ENCODE results near the gene F10. TPM values are rescaled to one million over a fixed set of nuclear protein-coding genes. Genes with fewer than 3 reads are reported as not detected.
A peak's percentile ranks its signal among the peaks of the same experiment; 100 is the strongest.

F10 gene
- total and polyA plus RNA-seq, 2 of the 13 experiments (the other 11 are each of a cell fraction or from before 2014, with no cell fraction given), result 58.4 to 237 TPM

DNA sequence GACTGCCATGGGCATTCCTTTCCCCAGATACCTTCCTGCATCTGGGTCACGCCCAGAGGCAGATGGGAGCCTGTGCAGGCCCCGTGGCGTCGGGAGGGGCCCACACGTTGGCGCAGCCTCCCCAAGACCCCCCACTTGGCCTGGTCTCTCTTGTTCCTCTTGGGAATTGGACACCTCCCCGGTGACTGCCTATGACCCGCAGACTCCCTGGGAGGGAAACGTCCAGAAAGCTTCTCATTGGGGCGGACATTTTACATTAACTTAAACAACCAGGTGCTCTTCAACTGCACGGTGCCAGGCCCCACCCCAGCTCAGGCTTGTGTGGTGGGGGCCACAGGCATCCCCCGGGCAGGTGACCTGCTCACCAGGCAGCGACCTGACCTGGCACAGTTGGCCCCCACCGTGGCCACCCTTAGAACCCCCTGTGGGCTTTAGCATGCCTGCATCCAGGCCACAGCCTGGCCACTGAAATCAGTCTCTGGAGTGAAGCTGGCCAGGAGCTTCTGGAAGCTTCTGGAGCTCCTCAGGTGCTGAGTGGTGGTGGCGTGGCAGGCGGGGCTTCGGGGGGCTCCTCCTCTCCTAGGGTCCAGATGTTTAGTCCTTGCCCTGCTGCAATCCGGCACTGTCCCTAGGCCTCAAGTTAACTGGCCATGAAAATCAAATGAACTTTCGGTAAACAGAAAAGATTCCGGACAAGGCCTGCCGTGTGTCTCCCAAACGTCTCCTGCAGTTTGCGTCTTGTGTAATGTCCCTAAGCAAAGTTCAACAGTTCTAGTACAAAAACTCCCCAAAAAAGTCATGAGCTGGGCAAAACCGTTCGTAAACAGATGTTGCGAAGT, 27.3 kb downstream of the F10 start (continued):
- TF ChIP-seq, protein P1, sequence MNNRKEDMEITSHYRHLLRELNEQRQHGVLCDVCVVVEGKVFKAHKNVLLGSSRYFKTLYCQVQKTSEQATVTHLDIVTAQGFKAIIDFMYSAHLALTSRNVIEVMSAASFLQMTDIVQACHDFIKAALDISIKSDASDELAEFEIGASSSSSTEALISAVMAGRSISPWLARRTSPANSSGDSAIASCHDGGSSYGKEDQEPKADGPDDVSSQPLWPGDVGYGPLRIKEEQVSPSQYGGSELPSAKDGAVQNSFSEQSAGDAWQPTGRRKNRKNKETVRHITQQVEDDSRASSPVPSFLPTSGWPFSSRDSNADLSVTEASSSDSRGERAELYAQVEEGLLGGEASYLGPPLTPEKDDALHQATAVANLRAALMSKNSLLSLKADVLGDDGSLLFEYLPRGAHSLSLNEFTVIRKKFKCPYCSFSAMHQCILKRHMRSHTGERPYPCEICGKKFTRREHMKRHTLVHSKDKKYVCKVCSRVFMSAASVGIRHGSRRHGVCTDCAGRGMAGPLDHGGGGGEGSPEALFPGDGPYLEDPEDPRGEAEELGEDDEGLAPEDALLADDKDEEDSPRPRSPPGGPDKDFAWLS (CRISPR knock-in tag; IDR thresholded peaks at IDR 0.05; ENCODE audit: borderline replicate concordance), result no peak
- no peak for TF ChIP-seq ZNF510 (CRISPR knock-in tag; IDR thresholded peaks at IDR 0.05; ENCODE audit: low read depth)
- no peak for TF ChIP-seq ZNF547 (CRISPR knock-in tag; IDR thresholded peaks at IDR 0.05)
- TF ChIP-seq, protein P2, sequence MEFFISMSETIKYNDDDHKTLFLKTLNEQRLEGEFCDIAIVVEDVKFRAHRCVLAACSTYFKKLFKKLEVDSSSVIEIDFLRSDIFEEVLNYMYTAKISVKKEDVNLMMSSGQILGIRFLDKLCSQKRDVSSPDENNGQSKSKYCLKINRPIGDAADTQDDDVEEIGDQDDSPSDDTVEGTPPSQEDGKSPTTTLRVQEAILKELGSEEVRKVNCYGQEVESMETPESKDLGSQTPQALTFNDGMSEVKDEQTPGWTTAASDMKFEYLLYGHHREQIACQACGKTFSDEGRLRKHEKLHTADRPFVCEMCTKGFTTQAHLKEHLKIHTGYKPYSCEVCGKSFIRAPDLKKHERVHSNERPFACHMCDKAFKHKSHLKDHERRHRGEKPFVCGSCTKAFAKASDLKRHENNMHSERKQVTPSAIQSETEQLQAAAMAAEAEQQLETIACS (CRISPR knock-in tag; IDR thresholded peaks at IDR 0.05), result no peak
- TF ChIP-seq ZNF780A (CRISPR knock-in tag; IDR thresholded peaks at IDR 0.05), result no peak
- TF ChIP-seq ZNF343 (CRISPR knock-in tag; IDR thresholded peaks at IDR 0.05), result no peak
- TF ChIP-seq, protein P3, sequence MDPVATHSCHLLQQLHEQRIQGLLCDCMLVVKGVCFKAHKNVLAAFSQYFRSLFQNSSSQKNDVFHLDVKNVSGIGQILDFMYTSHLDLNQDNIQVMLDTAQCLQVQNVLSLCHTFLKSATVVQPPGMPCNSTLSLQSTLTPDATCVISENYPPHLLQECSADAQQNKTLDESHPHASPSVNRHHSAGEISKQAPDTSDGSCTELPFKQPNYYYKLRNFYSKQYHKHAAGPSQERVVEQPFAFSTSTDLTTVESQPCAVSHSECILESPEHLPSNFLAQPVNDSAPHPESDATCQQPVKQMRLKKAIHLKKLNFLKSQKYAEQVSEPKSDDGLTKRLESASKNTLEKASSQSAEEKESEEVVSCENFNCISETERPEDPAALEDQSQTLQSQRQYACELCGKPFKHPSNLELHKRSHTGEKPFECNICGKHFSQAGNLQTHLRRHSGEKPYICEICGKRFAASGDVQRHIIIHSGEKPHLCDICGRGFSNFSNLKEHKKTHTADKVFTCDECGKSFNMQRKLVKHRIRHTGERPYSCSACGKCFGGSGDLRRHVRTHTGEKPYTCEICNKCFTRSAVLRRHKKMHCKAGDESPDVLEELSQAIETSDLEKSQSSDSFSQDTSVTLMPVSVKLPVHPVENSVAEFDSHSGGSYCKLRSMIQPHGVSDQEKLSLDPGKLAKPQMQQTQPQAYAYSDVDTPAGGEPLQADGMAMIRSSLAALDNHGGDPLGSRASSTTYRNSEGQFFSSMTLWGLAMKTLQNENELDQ (CRISPR knock-in tag; IDR thresholded peaks at IDR 0.05; ENCODE audit: borderline replicate concordance), result no peak
- no peak for TF ChIP-seq HNRNPK (IDR thresholded peaks at IDR 0.05; ENCODE audit: low read depth, low read length, poor library complexity, severe bottlenecking)
- TF ChIP-seq SNRNP70 (IDR thresholded peaks at IDR 0.05; ENCODE audit: low read depth, low read length), result no peak
- TF ChIP-seq ZC3H4 (CRISPR knock-in tag; IDR thresholded peaks at IDR 0.05; ENCODE audit: borderline replicate concordance), result no peak
- TF ChIP-seq PCBP2 (optimal IDR thresholded peaks at IDR 0.05; ENCODE audit: low read depth, low read length, poor library complexity, severe bottlenecking), result no peak
- no peak for TF ChIP-seq ZBTB7A (CRISPR knock-in tag; IDR thresholded peaks at IDR 0.05)
- no peak for TF ChIP-seq ZHX2 (IDR thresholded peaks at IDR 0.05; ENCODE audit: low read depth)
- no peak for TF ChIP-seq ZHX2 (CRISPR knock-in tag; IDR thresholded peaks at IDR 0.05; ENCODE audit: borderline replicate concordance)
- TF ChIP-seq ZNF672 (CRISPR knock-in tag; IDR thresholded peaks at IDR 0.05), result no peak
- peak; percentile 63 for TF ChIP-seq SKI (IDR thresholded peaks at IDR 0.05; ENCODE audit: partially characterized antibody)
- no peak for TF ChIP-seq SMARCC2 (IDR thresholded peaks at IDR 0.05)
